ENCODE data around the gene NPHP4.

DNA sequence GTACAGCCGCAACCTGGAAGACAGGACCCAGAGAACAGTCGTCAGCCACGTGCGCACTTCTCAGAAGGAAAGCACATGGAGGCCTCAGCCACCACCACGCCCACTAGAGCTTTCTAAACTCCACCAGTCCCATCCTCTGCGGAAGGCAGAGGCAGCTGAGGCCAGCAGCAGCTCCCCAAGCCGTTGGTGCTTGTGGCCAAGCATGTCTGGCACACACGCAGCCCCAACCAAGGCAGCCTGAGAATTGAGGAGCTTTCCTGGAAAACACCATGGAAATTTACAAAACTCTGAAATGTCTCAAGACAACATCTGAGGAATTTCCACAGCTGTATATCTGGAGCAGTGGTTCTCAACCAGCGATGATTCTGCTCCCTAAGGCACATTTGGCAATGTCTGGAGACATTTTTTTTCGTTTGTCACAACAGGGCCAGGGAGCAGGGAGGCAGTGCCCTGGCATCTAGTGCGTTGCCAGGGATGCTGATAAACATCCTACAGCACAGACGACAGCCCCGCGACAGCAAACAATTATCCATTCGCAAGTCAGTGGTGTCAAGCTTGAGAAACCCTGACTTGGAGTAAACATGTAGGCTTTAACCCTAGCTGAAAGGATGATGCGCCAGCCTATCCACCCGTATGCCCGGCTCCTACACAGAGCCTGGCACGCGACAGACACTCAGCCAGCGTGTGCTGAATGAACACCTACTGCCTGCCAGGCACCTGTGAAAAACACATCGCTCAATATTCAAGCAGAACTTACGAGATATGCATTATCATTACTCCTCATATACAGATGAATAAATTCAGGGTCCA is 24.7 kb downstream of the NPHP4 start:
- TF ChIP-seq, protein P1, sequence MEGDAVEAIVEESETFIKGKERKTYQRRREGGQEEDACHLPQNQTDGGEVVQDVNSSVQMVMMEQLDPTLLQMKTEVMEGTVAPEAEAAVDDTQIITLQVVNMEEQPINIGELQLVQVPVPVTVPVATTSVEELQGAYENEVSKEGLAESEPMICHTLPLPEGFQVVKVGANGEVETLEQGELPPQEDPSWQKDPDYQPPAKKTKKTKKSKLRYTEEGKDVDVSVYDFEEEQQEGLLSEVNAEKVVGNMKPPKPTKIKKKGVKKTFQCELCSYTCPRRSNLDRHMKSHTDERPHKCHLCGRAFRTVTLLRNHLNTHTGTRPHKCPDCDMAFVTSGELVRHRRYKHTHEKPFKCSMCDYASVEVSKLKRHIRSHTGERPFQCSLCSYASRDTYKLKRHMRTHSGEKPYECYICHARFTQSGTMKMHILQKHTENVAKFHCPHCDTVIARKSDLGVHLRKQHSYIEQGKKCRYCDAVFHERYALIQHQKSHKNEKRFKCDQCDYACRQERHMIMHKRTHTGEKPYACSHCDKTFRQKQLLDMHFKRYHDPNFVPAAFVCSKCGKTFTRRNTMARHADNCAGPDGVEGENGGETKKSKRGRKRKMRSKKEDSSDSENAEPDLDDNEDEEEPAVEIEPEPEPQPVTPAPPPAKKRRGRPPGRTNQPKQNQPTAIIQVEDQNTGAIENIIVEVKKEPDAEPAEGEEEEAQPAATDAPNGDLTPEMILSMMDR (IDR thresholded peaks at IDR 0.05 in 2 of 3, conservative IDR thresholded peaks at IDR 0.05 in 1 of 3; ENCODE audit: control insufficient read depth in 2 of 3, extremely low read depth in 1 of 3, insufficient read depth in 1 of 3, low read depth in 3 of 3, low read length in 3 of 3) = no peak
- TF ChIP-seq YY1 (IDR thresholded peaks at IDR 0.05; ENCODE audit: low read depth, low read length) = no peak
- no peak for TF ChIP-seq POLR2A (IDR thresholded peaks at IDR 0.05; ENCODE audit: low read depth, low read length)
- TF ChIP-seq CBFB (IDR thresholded peaks at IDR 0.05; ENCODE audit: low read depth) = no peak
- no peak for TF ChIP-seq CHD4 (IDR thresholded peaks at IDR 0.05)
- TF ChIP-seq, protein P2, sequence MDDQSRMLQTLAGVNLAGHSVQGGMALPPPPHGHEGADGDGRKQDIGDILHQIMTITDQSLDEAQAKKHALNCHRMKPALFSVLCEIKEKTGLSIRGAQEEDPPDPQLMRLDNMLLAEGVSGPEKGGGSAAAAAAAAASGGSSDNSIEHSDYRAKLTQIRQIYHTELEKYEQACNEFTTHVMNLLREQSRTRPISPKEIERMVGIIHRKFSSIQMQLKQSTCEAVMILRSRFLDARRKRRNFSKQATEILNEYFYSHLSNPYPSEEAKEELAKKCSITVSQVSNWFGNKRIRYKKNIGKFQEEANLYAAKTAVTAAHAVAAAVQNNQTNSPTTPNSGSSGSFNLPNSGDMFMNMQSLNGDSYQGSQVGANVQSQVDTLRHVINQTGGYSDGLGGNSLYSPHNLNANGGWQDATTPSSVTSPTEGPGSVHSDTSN (IDR thresholded peaks at IDR 0.05; ENCODE audit: insufficient replicate concordance, low read depth, low read length) = no peak
- no peak for TF ChIP-seq BHLHE40 (IDR thresholded peaks at IDR 0.05; ENCODE audit: borderline replicate concordance in 1 of 2, low read depth in 2 of 2, low read length in 1 of 2)
- no peak for TF ChIP-seq RBBP5 (conservative IDR thresholded peaks at IDR 0.05)
- no peak for TF ChIP-seq CREM (IDR thresholded peaks at IDR 0.05; ENCODE audit: low read depth)
- TF ChIP-seq, protein P3, sequence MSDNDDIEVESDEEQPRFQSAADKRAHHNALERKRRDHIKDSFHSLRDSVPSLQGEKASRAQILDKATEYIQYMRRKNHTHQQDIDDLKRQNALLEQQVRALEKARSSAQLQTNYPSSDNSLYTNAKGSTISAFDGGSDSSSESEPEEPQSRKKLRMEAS (IDR thresholded peaks at IDR 0.05; ENCODE audit: low read depth, low read length) = no peak
- TF ChIP-seq, protein P4, sequence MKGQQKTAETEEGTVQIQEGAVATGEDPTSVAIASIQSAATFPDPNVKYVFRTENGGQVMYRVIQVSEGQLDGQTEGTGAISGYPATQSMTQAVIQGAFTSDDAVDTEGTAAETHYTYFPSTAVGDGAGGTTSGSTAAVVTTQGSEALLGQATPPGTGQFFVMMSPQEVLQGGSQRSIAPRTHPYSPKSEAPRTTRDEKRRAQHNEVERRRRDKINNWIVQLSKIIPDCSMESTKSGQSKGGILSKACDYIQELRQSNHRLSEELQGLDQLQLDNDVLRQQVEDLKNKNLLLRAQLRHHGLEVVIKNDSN (IDR thresholded peaks at IDR 0.05; ENCODE audit: borderline replicate concordance, extremely low read length, insufficient read depth, low read depth, low read length) = no peak
- no peak for TF ChIP-seq NFXL1 (IDR thresholded peaks at IDR 0.05; ENCODE audit: borderline replicate concordance)
- TF ChIP-seq HDGF (IDR thresholded peaks at IDR 0.05) = no peak
- no peak for TF ChIP-seq POLR2AphosphoS5 (IDR thresholded peaks at IDR 0.05; ENCODE audit: low read length)

Measured in GM12878 (cell line).